Daoy (cell line): ENCODE measurements around the gene IQCK. TPM values are rescaled to one million over a fixed set of nuclear protein-coding genes. Genes with fewer than 3 reads are reported as not detected.
"Not testable (repeated sequence)": the region's sequence is repeated elsewhere in the genome, so short reads cannot be mapped to it uniquely, and the experiment has no call there.

Experiments used
- DNase-seq: peaks from one replicate; pipeline ENCODE4 v3.0.0-alpha.2; 2015; ENCODE audit warnings: low read depth
- total RNA-seq: library from RNA; depleted of rRNA; stranded (reverse); fragments of >200 nt; shearing (Covaris generic); gene quantifications from 2 replicates; pipeline ENCODE4 v1.2.3, GENCODE V29; 2014; rRNA removed

IQCK gene
- total RNA-seq, result 14.9 and 18.6 TPM in 2 replicates

- DNase-seq, result peak; percentile 95
Observed at GRCh38 chr16:19717741-19718623, at the start of gene IQCK, which contains the start of gene KNOP1. Gene IQCK (plus strand): TSS chr16:19718271. CDS start chr16:19718307, 36 bp downstream. Gene KNOP1 (minus strand): TSS chr16:19718227. CDS start chr16:19715035, 3,192 bp downstream.

- DNase-seq, result no peak
Observed at GRCh38 chr16:19672378-19672777, 45.7 kb upstream of the IQCK start.

GRCh38 chr16:19674485-19674884, 43.6 kb upstream of the IQCK start:
- no peak for DNase-seq

- DNase-seq, result no peak
Observed at GRCh38 chr16:19677402-19677801, 40.7 kb upstream of the IQCK start.

GRCh38 chr16:19678804-19679203, 39.3 kb upstream of the IQCK start:
- DNase-seq, result no peak

- not testable (repeated sequence) for DNase-seq
Observed at GRCh38 chr16:19679281-19679680, 38.8 kb upstream of the IQCK start.

- DNase-seq, result no peak
Observed at GRCh38 chr16:19680881-19681340, 37.2 kb upstream of the IQCK start.

- DNase-seq, result no peak
Observed at GRCh38 chr16:19681637-19682036, 36.4 kb upstream of the IQCK start.

- DNase-seq, result no peak
Observed at GRCh38 chr16:19683453-19684236, 34.4 kb upstream of the IQCK start.

GRCh38 chr16:19685176-19685575, 32.9 kb upstream of the IQCK start:
- DNase-seq, result no peak

- no peak for DNase-seq
Observed at GRCh38 chr16:19687279-19687678, 30.8 kb upstream of the IQCK start.

- no peak for DNase-seq
Observed at GRCh38 chr16:19688396-19689024, 29.6 kb upstream of the IQCK start.

GRCh38 chr16:19689342-19689741, 28.7 kb upstream of the IQCK start:
- DNase-seq, result no peak

GRCh38 chr16:19690196-19690595, 27.9 kb upstream of the IQCK start:
- no peak for DNase-seq

- peak; percentile 43 for DNase-seq
Observed at GRCh38 chr16:19691161-19691711, 26.8 kb upstream of the IQCK start.

GRCh38 chr16:19694989-19695388, 23.1 kb upstream of the IQCK start:
- no peak for DNase-seq

GRCh38 chr16:19696328-19696727, 21.7 kb upstream of the IQCK start:
- DNase-seq, result peak; percentile 86

GRCh38 chr16:19696961-19697360, 21.1 kb upstream of the IQCK start:
- DNase-seq, result no peak

GRCh38 chr16:19697756-19698318, 20.2 kb upstream of the IQCK start:
- DNase-seq, result no peak

GRCh38 chr16:19698480-19699465, 19.3 kb upstream of the IQCK start:
- peak; percentile 25 for DNase-seq
